C1 segment of cervical spinal cord (tissue), 14 donors: Measurements from ENCODE around the gene ACSM2A.
"Not testable (repeated sequence)": the region's sequence is repeated elsewhere in the genome, so short reads cannot be mapped to it uniquely, and the experiment has no call there.

Source experiments
- DNase-seq, 14 donors: peaks; one replicate each; lab custom pipeline; 2025; lab: John Stamatoyannopoulos, UW

Gene ACSM2A

DNA sequence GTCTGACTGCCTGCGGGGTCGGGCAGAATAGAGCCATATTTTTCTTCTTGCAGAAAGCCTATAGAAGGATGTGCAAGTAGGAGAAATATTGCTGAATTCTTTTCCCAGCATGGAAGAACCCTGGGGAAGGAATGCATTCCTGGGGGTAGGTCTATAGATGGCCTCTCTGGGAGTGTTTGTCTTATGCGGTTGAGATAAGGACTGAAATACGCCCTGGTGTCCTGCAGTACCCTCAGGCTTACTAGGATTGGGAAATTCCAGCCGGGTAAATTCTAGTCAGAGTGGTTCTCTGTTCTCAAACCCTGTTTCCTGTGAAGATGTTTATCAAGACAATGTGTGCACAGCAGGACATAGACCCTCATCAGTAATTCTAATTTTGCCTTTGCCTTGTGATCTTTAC lies 2.3 kb downstream of the ACSM2A start:
- not testable (repeated sequence) for DNase-seq

DNA sequence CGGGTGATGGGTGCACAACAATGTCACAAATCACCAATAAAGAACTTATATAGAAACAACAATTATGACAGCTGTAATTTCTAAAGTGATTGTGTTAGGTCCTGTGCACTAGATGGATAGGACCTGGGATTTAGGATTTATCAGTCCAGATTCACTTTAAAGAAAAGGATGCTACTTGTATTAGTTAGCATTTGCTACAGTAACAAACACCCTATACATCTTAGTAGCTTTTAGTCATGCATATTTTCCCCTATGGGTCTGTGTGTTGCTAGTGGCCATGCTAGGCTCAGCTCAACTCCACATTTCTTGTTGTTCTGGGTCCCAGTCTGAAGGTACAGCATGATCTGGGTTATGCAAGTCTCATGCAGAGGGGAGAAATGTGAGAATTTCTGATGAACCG lies 7.9 kb downstream of the ACSM2A start:
- DNase-seq, result not testable (repeated sequence)

DNA sequence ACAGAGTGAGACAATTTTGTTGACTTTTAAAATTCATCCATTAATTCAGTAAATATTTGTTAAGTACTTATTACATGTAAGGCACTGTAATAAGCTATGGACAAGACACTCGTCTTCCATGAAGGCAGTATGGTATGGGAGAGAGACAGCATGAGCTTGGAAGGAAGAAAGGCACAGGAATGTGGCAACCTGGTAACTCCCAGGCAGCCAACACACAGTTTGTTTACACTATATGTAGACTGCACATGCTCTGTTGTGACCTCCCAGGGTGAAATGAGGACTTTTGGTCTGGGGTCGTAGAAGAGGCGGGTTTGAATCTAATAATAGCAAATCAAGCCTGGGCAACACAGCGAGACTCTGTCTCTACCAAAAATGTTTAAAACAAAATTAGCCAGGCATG lies 9.0 kb downstream of the ACSM2A start:
- not testable (repeated sequence) for DNase-seq

DNA sequence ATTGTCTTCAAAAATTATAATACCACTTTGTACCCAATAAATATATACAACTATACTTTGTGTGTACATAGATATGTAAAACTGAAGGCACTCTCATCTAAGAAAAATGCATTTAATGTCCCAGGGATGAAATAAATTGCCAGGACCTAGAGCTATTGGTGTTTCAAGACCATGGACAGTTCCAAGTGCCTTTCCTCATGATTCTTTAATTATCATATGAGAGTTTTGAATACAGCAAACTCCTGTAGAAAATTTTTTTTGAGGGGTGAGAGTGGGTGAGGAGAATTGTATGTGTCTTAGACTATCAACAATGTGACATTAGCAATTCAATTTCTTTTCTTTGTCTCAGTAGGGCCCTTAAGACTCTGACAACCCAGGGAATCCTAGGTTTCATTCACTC lies 17.6 kb downstream of the ACSM2A start:
- DNase-seq, result not testable (repeated sequence)

DNA sequence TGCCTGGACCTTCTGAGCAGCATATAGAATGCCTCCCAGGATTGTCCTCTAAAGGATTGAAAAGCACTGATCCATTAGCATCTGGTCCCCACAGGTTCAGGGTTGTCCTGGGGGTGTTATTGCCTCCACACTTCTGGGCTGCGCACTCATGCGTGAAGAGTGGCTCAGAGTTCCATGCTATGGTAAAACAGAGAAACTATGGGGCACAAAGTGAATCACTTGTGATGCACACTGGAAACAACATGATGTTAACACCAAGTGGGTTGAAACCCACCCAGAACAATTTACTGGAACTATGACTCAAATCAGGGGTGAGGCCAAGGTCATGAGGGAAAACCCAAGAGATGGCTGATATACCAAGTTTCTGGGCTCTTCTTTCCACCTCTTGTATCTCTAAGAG lies 18.6 kb downstream of the ACSM2A start:
- not testable (repeated sequence) for DNase-seq

DNA sequence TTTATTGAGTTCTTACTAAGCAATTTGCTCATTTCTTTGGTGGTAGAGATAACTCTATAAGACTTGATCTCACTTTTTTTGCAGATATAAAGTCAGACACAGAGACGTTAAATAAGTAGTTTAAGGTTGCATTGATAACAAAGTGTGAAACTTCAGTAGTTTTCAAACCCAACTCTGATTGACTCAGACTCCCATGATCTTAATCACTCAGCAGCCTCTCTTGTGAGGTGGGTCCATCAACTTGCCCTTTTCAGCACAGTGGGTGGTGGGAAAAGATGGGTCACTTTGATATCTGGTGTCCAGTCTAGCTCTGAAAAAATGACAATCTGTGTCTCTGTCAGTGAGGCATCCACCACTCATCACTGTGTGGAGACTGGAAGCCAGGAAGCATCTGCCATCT lies 19.4 kb downstream of the ACSM2A start:
- not testable (repeated sequence) for DNase-seq

DNA sequence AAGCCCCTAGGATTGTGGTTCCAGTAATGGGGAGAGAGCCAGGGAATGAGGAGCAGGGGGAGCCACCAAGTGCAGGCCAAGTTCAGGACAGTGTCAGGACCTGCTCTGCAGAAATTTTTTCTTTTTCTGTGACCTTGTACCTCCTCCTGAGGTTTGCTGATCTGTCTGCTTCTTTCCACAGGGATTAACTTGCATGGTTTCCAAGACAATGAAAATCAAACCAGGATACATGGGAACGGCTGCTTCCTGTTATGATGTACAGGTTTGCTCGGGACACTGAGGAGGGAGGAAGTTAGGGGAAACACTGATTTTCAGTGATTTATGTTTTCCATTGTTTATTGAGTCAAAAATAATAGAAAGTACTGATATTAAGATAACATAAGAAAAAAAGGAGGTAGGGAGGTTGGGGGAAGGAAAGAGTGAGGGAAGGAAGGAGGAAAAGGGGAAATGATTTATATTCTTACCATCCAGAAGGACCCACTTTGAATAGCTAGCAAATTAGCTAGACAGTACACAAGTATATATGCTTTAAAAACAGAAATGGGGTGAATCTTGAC lies 25.9 kb downstream of the ACSM2A start:
- DNase-seq, result not testable (repeated sequence)

DNA sequence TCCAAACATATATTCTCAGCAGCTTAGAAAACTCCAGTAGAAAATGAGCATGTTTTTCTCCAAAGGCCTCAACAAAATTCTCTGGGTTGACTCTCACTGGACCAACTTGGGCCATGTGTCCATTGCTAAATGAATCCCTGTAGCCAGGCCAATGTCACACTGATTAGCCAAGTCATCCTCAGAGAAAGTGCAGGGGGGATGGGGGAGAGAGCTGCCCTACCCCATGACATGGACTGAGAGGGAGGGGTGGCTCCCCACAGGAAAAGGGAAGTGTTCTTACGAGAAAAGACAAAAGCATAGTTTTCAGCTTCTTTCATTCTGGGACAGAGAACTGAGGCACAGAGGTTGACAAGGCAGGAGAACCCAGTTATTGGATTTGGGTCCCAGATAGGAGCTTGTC lies 32.7 kb downstream of the ACSM2A start:
- DNase-seq, result not testable (repeated sequence)

DNA sequence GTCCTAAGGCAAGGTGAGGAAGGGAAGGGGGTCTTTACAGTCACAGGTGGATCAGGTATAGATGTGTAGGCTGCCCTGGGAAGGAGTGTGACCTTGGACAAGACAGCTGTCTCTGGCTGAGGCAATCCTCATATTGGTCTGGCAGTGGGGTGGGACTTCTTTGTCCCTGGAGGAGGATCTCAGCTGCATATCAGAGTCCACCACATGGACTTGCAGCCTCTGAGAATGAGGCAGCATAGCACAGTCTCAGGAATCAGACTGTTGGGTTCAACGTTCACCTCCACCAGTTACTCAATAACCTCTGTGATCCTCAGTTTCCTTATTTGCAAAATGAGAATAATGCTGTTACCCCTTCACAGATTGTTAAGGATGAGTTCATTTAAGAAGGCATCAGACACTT lies 33.4 kb downstream of the ACSM2A start:
- DNase-seq, result no peak

DNA sequence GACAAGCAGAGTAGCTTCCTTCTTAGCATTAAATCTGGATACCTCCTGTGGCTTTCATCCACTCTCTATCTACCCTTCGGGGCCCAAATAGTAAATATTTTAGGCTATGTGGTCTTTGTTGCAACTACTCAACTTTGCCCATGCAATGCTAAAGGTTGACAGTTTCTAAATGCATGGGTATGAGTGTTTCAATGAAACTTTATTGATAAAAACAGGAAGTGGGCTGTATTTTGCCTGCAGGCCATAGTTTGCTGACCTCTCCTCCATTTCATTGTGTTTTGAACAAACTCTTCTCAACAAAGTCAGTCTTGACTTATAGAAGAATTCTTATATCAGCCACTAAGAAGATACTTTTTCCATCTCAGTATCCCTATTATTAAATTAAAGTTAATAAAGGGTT lies 34.1 kb downstream of the ACSM2A start:
- DNase-seq, result no peak

DNA sequence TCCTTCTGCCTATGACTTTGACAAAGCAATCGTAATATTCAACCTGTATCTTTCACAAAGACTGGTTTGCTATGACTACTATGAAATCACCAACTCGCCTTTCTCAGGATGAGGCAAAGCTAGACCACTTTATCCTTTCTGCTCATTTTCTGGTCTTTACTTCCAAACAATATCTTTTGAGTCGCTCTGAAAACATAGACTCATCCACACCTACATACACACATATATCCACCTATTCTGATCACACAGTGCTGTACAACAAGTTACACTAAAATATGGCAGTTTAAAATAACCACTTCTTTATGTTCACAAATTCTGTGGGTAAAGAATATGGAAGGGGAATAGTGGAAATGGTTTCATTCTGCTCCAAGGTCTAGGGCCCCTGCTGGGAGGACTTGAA lies 39.7 kb downstream of the ACSM2A start:
- not testable (repeated sequence) for DNase-seq

DNA sequence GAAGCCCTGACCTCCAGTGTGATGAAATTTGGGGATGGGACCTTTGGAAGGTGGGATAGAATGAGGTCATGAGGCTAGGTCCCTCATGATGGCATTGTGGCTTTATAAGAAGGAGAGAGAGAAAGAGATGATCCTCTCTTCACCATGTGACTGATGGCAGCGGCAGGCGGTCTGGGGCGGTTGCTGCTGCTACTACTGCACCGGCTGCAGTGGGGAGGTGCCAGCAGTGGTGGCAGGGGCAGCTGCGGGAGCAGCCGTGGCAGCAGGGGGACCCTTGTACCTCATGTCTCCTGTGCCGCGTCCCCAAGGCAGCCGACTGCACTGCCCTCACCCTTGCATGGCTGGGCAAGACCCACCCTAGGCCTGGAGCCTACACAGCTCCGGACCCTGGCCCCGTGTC lies 40.1 kb downstream of the ACSM2A start:
- not testable (repeated sequence) for DNase-seq

DNA sequence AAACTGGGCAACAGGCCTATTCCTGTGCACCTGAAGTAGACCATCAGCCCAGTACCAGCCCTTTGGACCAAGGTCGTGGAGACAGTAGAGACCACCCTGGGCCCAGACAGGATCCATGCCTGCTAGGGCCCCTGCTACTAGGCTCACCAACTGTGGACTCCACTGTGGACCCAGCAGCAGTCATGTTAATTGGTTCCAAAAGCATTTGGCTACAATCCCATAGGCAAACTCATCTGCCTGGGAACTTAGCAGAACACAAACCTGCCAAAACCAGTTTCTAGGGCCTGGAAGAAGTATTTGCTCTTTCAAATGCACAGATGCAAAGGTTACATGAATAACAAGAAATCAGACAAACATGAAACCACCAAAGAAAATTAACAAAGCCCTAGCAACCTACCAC lies 53.1 kb downstream of the ACSM2A start:
- DNase-seq, result no peak

DNA sequence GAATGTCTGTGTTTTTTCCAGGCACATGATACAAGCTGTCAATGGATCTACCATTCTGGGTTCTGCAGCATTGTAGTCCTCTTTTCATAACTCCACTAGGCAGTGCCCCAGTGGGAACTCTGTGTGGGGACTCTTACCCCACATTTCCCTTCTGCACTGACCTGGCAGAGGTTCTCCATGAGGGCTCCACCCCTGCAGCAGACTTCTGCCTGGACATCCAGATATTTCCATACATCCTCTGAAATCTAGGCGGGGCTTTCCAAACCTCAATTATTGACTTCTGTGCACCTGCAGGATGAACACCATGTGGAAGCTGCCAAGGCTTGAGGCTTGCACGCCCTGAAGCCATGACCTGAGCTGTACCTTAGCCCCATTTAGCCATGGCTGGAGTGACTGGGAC lies 56.0 kb downstream of the ACSM2A start:
- no peak for DNase-seq

DNA sequence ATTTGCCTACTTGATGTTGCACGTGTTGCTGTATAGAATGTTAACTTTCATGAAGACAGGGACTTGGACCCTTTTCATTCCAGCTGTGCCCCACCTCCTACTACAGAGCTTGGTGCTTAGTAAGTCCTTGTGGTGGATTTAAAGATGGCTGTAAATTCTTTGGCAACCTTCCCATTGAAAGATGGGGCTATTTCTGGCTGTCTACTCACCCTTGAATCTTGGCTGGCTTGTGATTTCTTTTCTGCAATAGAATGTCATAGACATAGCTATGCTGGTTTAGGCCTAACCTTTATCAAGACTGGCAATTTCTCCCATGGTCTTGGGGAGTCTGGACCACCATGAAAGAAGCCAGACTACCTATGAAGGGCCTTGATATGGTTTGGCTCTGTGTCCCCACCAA lies 59.0 kb downstream of the ACSM2A start:
- DNase-seq, result no peak

DNA sequence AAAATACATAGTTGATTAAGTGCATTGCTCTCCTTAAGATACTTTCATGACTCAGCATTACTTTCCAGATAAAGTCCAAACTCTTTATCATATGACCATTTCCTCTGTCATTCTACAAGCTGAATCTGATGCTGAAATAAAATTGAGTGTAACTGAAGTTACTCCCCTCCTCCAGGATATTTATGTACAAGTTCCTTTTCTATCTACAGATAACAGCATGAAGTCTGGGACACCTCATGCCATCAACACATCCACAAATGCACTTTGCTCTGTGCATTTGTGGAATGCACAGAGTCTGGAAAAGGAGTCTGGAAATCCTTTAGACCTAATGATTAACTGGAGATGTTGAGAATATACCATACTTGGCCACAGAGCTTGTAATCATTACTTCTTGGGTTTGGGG lies 64.4 kb downstream of the ACSM2A start:
- no peak for DNase-seq

DNA sequence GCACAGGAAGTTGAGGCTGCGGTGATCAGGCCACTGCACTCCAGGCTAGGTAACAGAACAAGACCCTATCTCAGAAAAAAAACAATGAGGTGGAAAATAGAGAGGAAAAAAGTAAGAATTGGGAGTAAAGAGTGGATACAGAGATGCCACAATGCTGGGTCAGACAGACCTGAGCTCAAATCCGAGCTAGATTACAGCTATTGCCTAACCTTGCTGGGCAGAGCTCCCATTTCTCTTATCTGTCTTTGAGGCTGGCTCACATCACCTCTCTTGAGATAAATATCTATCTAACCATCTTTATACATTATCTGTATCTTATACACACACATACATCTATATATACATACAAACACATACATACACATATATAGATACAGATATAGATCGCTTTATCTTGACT lies 65.8 kb downstream of the ACSM2A start:
- DNase-seq, result no peak

DNA sequence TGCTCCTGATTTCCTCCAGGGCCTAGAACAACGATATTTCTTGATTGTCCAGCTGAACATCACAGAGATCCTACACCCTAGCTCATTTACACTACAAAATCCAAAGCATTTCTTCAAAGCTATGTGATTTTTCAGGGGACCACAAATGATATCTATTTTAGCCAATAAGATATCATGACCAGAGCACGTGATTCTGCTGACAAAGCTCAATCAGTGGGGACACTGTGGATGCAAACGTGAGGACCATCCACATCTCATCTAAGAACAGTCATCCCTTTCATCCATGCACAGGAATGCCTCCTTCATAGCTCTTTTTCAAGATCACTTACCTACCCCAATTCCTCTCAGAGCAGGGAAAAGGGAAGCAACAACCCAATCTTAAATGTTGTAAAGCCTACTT lies 67.9 kb downstream of the ACSM2A start:
- DNase-seq, result no peak

DNA sequence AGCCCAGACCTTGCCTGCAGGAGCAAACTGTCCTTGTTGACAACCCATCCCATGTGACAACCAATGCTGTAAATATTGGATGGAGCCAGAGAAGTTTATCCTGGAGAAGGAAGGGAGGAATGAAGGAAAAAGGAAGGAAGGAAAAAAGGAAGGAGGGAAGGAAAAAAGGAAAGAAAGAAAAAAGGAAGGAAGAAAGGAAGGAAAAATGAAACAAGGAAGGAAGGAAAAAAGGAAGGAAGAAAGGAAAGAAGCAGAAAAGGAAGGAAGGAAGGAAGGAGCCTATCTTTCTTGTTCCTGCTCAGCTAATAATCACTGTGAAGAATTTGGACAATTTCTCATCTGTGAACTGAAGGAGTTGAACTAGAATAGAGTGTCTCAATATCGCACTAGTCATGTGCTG lies 68.8 kb downstream of the ACSM2A start:
- no peak for DNase-seq

DNA sequence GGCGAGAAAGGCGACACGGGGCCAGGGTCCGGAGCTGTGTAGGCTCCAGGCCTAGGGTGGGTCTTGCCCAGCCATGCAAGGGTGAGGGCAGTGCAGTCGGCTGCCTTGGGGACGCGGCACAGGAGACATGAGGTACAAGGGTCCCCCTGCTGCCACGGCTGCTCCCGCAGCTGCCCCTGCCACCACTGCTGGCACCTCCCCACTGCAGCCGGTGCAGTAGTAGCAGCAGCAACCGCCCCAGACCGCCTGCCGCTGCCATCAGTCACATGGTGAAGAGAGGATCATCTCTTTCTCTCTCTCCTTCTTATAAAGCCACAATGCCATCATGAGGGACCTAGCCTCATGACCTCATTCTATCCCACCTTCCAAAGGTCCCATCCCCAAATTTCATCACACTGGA lies 80.5 kb downstream of the ACSM2A start:
- DNase-seq, result not testable (repeated sequence)

DNA sequence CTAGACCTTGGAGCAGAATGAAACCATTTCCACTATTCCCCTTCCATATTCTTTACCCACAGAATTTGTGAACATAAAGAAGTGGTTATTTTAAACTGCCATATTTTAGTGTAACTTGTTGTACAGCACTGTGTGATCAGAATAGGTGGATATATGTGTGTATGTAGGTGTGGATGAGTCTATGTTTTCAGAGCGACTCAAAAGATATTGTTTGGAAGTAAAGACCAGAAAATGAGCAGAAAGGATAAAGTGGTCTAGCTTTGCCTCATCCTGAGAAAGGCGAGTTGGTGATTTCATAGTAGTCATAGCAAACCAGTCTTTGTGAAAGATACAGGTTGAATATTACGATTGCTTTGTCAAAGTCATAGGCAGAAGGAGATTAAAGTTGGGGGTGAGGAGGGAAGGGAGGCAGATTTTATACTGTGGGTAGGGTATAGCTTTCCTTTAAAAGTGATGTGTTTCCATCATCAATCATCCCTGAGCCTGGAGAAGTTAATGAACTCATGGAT lies 81.0 kb downstream of the ACSM2A start:
- DNase-seq, result not testable (repeated sequence)

DNA sequence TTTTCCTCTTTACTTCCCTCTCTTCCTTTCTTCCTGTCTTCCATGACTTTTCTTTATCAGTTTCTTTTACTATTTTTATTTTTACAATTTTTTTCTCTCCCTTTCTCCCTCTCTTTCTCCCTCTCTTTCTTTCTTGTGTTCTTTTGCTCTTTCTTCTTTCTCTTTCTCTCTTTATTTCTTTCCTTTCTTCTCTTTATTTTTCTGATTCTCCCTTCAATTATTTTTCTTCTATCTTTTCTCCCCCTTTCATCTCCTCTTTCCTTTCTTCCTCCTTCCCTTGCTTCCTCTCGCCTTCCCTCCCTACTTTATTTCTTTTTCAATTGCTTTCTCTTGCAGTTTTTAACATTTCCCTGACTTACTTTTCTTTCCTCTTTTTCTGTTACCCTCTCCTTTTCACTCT lies 85.3 kb downstream of the ACSM2A start:
- DNase-seq, result not testable (repeated sequence)
